Activated gamma-delta T cell treated with Interleukin-2 at 50 U/mL for 16 hours (primary cell): ENCODE results near the gene PASK.
"Not testable (repeated sequence)": the region's sequence is repeated elsewhere in the genome, so short reads cannot be mapped to it uniquely, and the experiment has no call there.

Experiments
- DNase-seq: peaks from one replicate; pipeline ENCODE4 v3.0.0-alpha.2; 2020

PASK gene

GRCh38 chr2:241102239-241102803 lies 47.0 kb downstream of the PASK start, which contains the start of gene MTERF4:
Gene MTERF4 (minus strand): TSS chr2:241102287. CDS start chr2:241102273, 14 bp downstream.
- DNase-seq = peak; percentile 84

- DNase-seq = no peak
These were observed 50.0 kb downstream of the PASK start for GRCh38 chr2:241099246-241099645.

- DNase-seq = no peak
These were observed 52.3 kb downstream of the PASK start for GRCh38 chr2:241096979-241097378.

DNA sequence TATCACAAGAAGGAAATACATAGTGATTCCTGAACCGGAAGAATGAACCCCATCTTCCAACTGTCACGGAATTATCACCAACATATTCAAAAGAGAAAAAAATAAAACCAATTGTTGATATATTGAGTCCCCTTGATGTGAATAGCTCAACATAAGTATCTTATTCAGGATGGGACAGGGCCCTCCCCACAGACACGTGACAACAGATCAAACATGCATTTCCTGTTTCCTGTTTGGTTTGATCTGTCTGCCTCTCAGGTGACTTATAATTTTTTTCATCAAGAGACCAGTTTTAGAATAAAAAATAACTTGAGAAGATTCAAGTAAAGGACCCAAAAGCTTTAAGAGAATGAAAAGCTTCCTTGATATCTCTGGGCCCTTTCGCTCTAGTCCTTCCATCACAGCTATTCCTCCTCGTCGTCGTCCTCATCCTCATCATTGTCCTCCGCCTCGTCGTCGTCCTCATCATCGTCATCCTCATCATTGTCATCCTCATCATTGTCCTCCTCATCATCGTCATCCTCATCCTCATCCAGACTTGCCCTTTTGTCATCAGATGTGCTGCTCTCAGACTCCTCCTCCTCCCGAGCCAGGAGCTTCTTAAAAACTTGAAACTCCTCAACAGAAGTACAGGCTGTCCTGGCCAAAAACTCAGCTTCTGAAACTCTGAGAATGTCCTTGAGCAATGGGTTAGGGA lies 53.5 kb downstream of the PASK start:
- peak; percentile 53 for DNase-seq

DNA sequence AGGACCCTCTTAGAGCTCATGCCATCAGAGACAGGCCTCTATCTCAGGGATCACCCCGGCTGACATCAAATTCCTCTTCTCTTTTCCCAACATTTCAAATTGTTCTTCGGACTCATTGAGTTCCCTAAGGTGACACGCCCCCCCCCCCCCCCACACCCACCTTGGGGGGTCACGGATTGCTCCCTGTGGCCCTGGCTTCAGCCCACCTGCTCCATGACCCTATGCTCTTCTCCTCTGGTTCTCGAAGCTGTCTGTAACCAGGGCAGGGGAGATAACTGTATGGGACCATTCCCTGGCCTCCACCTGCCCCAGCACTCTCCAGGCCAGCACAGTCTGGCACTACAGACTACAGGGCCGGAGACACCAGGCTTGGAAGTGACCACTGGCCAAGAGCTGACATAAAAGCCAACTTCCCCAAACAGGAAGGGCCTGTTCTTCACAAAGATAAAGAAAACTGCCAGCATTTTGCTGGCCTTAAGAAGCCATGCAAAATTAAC lies 54.3 kb downstream of the PASK start:
- no peak for DNase-seq

DNA sequence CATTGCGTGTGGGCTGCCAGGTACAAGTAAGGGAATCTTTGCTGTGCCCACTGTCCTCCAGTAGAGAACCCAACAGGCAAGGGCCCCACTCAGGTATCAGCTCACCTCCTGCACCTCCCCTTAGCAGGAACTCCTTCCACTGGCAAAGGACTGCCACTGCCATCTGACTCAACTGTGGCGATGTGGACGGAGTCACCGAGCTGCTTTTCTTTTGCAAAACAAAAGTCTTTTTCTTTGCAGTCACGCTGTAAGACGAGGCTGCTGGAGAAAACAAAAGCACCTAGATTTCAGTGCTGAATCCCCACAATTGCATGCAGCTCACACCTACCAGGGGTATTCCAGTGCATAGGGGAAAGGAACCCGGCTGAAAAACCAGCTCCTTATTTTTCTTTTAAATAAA lies 55.1 kb downstream of the PASK start:
- DNase-seq = no peak

- not testable (repeated sequence) for DNase-seq
These were observed 56.0 kb downstream of the PASK start for GRCh38 chr2:241093133-241093781.

GRCh38 chr2:241092677-241093076 lies 56.6 kb downstream of the PASK start:
- DNase-seq = no peak

GRCh38 chr2:241091734-241092445 lies 57.4 kb downstream of the PASK start:
- DNase-seq = no peak

- no peak for DNase-seq
These were observed 58.1 kb downstream of the PASK start for GRCh38 chr2:241091201-241091600.

GRCh38 chr2:241088791-241089732 lies 60.2 kb downstream of the PASK start:
- DNase-seq = no peak

DNA sequence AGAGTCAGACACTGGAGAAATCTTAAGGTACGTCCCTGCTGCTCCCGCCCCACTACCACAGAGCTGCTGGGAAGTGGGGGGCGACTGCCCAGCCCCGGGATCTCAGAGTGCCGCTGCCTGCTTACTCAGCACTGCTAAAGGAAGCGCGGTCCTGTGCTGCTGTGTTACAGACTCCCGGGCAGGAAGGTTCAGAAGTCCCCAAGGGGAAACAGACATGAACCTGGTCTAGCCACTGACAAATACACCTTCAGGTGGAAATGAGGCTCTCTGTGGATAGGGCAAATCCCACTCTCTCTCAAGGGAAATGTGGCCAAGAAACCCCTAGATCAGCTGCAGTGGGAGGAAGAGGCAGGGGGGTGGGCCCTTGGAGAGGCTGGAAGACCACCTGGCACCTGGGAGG lies 60.9 kb downstream of the PASK start:
- no peak for DNase-seq

DNA sequence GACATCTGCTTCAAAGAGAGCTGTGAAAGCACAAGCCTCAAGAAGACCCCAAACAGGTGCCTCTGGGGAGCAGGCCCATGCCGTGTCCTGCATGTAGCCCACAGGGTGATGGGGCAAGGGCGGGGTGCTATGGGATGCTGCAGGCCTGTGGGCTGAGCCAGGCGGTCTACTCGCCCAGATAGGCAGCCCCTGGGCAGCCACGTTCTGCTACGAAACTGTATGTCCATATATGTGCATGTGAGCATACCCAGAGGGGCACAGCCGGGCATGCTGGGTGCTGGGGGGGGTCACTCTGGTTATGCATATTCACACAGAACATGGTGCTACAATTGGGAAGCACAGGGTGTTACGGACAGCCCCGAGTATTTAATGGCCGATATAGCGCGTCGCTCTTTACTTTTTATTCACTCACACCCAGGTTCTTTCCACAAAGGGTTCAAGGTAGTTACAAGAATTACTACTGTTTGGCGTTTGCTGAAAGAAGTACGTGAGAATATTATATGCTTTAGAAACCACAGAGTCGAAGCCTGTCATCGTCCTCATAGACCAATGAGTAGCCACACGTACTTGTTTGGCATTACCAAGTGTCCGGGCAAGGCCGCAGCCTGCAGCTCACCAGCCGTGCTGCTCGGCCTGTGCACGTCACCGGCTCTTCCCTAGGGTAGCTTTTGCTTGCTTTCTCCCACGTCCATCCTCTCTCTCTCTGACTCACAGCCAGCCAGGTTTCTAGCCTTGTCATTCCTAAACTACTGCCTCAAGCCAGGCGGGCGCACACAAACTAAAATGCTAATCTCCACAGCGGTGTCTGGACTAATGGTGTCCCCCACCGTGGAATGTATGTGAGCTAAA lies 61.6 kb downstream of the PASK start:
- no peak for DNase-seq

DNA sequence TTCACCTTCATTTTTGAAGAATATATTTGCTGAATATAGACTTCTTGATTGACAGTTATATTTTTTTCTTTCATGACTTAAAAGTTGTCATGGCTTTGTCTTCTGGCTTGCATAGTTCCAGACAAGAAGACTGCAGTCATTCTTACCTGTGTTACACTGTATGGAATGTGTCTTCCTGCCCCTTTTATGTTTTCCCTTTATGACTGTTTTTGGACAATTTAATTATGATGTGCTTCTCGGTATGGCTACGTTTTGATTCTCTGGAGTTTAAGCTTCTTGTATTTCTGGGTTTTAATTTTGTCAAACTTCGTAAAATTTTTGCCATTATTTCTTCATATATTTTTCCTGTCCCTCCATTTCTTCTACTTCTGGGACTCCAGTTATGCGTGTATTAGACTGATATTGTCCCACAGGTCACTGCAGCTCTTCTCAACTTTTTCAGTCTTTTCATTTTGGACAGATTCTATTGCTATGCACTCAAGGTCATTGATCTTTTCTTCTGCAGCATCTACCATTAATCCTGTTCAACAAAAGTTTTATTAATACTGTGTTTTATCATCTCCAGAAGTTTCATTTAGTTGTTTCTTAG lies 64.3 kb downstream of the PASK start:
- no peak for DNase-seq

- no peak for DNase-seq
These were observed 66.2 kb downstream of the PASK start for GRCh38 chr2:241083091-241083415.

DNA sequence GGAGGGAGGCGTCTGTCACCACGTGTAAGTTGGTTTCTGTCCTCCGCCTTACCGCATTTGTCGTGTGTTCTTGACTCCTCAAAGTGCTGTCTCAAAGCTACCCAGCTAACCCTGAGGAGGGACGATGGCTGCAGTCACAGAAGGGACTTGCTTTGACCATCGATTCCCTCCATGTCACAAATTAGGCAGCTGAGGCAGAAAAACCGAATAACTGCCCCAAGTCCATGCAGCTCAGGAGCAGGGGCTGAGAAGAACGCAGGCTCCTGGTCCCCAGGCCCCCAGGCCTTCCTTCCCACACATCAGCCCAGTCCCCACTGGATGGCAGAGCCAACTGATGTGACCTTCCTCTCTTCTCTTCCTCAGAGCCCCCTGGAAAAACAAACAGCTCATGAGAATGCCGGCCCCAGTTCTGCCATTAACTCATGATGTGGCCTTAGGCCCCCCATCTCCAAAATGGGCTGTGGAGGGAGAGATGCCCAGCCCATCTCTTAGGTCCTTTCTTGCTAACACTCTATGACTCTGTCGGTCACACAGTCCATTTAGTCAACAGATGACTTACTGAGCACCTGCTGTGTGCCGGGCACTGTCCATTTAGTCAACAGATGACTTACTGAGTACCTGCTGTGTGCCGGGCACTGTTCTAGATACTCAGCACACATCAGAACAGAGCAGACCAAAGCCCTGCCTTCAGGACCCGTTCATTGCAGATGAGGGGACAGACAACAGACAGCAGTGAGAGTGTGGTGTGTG lies 66.8 kb downstream of the PASK start:
- no peak for DNase-seq

DNA sequence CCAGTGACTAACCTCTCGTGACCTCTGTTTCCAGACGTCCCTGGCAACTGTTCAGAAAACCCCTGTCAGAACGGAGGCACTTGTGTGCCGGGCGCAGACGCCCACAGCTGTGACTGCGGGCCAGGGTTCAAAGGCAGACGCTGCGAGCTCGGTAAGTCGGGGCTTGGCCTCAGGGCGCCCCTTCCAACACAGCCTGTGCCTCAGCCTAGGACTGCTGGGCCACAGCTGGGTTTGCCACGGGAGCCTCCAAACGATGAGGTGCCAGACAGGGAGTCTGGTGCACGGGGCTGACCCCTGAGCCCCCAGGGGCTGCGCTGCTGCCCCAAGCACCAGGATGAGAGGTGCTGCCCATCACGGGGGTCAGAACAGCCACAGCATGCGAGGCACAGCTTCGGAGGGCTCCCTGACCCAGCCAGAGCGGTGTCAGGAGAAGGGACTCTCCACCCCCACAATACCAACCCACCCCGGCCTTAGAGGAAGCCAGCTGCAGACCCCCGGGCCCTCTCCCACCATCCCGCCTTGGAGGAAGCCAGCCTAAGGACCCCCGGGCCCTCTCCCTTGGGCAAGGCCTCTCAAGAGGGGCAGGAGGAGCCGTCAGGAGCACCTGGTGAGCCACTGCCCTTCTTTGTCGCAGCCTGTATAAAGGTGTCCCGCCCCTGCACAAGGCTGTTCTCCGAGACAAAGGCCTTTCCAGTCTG lies 67.5 kb downstream of the PASK start:
- DNase-seq = no peak

DNA sequence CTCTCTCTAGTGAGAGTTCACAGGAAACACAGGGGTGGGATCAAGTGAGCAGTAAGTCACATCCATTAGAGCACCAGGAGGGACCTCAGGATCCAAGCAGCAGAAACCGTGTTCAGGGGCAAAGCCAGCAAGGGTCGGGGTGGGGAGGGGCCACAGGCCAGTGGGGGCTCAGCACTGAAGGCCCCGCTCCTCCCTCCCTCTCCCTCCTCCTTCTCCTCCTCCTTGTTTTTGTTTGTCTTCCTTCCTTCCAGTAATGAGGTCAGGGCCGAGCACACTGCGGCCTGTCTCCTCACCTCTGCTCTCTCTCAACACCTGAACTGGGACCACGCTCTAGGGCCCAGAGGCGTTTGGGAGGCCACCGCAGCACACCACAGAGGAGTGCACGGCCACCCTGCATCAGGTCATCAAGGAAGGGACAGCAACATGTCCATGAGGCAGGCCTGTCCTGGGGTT lies 68.1 kb downstream of the PASK start:
- DNase-seq = no peak

GRCh38 chr2:241080405-241081189 lies 68.7 kb downstream of the PASK start:
- DNase-seq = no peak
